ENCODE measurements around the gene CHCHD3. TPM values are rescaled to one million over a fixed set of nuclear protein-coding genes. Genes with fewer than 3 reads are reported as not detected.

Gene CHCHD3
- total RNA-seq, 1 donor from 2014 or later: 209 TPM

DNA sequence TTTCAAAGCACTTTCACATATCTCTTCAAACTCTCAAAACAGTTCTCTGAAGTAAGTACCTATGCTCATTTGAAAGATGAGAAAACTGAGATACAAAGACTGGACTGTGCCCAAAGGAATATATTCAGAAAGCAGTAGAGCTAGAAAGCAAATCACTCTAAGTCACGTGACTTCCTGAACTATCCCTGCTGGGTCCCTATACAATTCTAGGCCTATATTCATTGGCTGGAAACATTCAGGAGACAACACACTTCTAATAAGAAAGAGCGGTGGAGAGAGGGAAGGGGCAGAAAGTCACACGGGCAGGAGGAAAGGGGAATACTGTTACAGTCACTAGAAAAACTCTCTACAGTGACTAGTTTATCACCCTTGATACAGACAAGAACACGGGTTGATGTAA lies 140.0 kb downstream of the CHCHD3 start:
- TF ChIP-seq, protein P1, sequence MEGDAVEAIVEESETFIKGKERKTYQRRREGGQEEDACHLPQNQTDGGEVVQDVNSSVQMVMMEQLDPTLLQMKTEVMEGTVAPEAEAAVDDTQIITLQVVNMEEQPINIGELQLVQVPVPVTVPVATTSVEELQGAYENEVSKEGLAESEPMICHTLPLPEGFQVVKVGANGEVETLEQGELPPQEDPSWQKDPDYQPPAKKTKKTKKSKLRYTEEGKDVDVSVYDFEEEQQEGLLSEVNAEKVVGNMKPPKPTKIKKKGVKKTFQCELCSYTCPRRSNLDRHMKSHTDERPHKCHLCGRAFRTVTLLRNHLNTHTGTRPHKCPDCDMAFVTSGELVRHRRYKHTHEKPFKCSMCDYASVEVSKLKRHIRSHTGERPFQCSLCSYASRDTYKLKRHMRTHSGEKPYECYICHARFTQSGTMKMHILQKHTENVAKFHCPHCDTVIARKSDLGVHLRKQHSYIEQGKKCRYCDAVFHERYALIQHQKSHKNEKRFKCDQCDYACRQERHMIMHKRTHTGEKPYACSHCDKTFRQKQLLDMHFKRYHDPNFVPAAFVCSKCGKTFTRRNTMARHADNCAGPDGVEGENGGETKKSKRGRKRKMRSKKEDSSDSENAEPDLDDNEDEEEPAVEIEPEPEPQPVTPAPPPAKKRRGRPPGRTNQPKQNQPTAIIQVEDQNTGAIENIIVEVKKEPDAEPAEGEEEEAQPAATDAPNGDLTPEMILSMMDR (IDR thresholded peaks at IDR 0.05; ENCODE audit: borderline replicate concordance): no peak
- H3K9me3 ChIP-seq (replicated peaks): no peaks in the 10 kb centered on the region
- H3K36me3 ChIP-seq: no peaks in the 10 kb centered on the region
- H3K4me3 ChIP-seq: no peak overlapping the region
- H3K27ac ChIP-seq (replicated peaks): no peak overlapping the region
- DNase-seq: no peak
- no peaks in the 10 kb centered on the region for H3K27me3 ChIP-seq (ENCODE audit: low read depth)
- intact Hi-C loops (cut with micrococcal nuclease): no loop called here
- peaks cover under 1% of the 10 kb centered on the region for H3K4me1 ChIP-seq

GRCh38 chr7:132941428-132941827 lies 140.5 kb downstream of the CHCHD3 start:
- TF ChIP-seq, protein P1 (IDR thresholded peaks at IDR 0.05; ENCODE audit: borderline replicate concordance): no peak
- H3K36me3 ChIP-seq: no peaks in the 10 kb centered on the region
- DNase-seq: no peak
- H3K4me1 ChIP-seq: peaks cover 5% of the 10 kb centered on the region
- intact Hi-C loops (cut with micrococcal nuclease): no loop called here
- no peaks in the 10 kb centered on the region for H3K9me3 ChIP-seq (replicated peaks)
- H3K4me3 ChIP-seq: no peak overlapping the region
- no peaks in the 10 kb centered on the region for H3K27me3 ChIP-seq (ENCODE audit: low read depth)
- no peak overlapping the region for H3K27ac ChIP-seq (replicated peaks)

DNA sequence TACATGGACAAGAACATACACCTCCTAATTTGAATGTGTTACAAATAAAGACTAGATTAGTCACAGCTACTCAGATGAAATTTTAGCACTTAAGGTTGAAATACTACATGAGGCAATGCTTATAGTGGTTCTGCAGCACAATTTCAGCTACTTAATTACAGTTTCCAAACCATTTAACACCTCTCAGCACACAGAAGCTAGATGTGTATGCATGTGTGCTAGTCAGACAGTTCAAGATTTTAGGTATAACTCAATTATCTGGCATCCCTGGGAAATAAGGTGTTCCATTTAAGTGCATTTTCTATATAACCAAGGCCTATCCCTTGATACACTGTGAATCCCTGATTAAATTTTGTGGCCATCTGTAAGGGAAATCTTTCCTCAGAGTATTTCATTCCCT lies 141.8 kb downstream of the CHCHD3 start:
- Histone ChIP-seq H3K4me1 (peaks cover 5% of the 10 kb centered on the region), H3K27ac (replicated peaks) (no peak overlapping the region), H3K9me3 (replicated peaks) (peaks cover 10% of the 10 kb centered on the region), H3K27me3 (ENCODE audit: low read depth) (no peaks in the 10 kb centered on the region), H3K4me3 (no peak overlapping the region), H3K36me3 (no peaks in the 10 kb centered on the region)
- intact Hi-C loops (cut with micrococcal nuclease): no loop called here
- DNase-seq: no peak
- TF ChIP-seq, protein P1 (IDR thresholded peaks at IDR 0.05; ENCODE audit: borderline replicate concordance): no peak

DNA sequence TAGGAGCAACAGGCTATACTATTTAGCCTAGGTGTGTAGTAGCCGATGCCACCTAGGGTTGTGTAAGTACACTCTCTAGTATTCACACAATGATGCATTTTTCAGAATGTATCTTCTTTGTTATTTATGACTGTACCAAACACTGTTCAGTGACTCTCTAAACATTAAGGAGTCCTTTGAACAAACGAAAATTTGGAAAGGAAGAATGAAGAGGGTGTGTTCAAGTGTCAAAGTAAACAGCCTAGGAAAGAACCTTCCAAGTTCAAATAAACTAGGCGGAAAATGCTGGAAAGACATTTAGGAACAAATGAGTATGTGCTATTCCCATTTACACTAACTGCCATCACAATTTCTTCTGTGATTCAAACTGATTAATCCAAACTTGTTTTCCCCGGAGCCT lies 142.4 kb downstream of the CHCHD3 start:
- intact Hi-C loops (cut with micrococcal nuclease): no loop called here

DNA sequence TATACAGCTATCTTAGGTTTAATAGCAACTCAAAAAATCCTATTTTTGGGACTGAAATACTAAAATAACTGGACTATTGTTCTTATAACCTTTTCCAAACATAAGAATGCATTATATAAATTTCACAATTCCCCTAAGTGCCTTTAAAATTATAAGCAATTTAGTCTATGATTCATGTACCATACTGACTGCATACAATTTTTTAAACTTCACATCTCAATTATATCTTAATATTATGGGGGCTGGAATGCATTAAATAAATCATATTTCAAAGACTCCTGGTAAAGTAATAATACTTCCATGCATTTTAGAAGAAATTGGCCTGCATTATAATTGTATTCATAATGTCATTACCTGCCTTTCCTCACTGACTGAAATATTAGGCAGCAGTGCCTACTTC lies 144.6 kb downstream of the CHCHD3 start:
- Histone ChIP-seq H3K4me1 (peaks cover 5% of the 10 kb centered on the region), H3K36me3 (no peaks in the 10 kb centered on the region), H3K4me3 (no peak overlapping the region), H3K27ac (replicated peaks) (no peak overlapping the region), H3K27me3 (ENCODE audit: low read depth) (no peaks in the 10 kb centered on the region), H3K9me3 (replicated peaks) (peaks cover 10% of the 10 kb centered on the region)
- TF ChIP-seq, protein P1 (IDR thresholded peaks at IDR 0.05; ENCODE audit: borderline replicate concordance): no peak
- DNase-seq: no peak
- intact Hi-C loops (cut with micrococcal nuclease): no loop called here

More for the DNA sequence above, 142.4 kb downstream of the CHCHD3 start:
- DNase-seq: no peak
- H3K4me3 ChIP-seq: no peak overlapping the region
- TF ChIP-seq, protein P1 (IDR thresholded peaks at IDR 0.05; ENCODE audit: borderline replicate concordance): no peak
- no peaks in the 10 kb centered on the region for H3K27me3 ChIP-seq (ENCODE audit: low read depth)
- peaks cover 5% of the 10 kb centered on the region for H3K4me1 ChIP-seq
- H3K36me3 ChIP-seq: no peaks in the 10 kb centered on the region
- peaks cover 10% of the 10 kb centered on the region for H3K9me3 ChIP-seq (replicated peaks)
- no peak overlapping the region for H3K27ac ChIP-seq (replicated peaks)

DNA sequence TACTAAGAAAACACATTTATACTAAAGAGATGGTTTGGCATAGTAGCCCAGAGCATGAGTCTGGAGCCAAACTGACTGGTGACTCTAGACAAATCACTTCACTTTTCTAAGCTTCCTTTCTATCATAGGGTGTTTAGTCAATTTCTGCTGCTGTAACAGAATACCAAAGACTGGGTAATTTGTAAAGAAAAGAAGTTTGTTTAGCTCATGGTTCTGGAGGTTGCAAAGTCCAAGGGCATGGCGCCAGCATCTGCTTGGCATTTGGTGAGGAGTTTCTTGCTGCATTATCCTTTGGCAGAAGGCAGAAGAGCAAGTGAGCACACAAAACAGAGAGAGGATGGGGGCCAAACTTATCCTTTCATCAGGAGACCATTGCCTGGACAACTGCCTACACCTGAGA lies 146.3 kb downstream of the CHCHD3 start:
- TF ChIP-seq, protein P1 (IDR thresholded peaks at IDR 0.05; ENCODE audit: borderline replicate concordance): no peak
- no peak overlapping the region for H3K4me3 ChIP-seq
- no peaks in the 10 kb centered on the region for H3K36me3 ChIP-seq

More for the DNA sequence above, 146.3 kb downstream of the CHCHD3 start:
- peaks cover 10% of the 10 kb centered on the region for H3K9me3 ChIP-seq (replicated peaks)
- intact Hi-C loops (cut with micrococcal nuclease): no loop called here
- peaks cover 5% of the 10 kb centered on the region for H3K4me1 ChIP-seq
- H3K27me3 ChIP-seq (ENCODE audit: low read depth): no peaks in the 10 kb centered on the region
- no peak for DNase-seq
- H3K27ac ChIP-seq (replicated peaks): no peak overlapping the region
